Neural cell (in vitro differentiated cells): ENCODE results near the gene FGFR1OP2.

Source experiments
- EP300 ChIP-seq: fragments of 450-650 bp; conservative IDR thresholded peaks from 2 replicates; pipeline ENCODE4 v1.6.1; 2014; ENCODE audit warnings: antibody characterized with exemption, mild to moderate bottlenecking, moderate library complexity; ENCODE audit not compliant: poor library complexity, severe bottlenecking
- EZH2 ChIP-seq: fragments of 200-600, 300-800 bp; shearing (Covaris generic), sonication (generic); IDR thresholded peaks from 2 replicates; pipeline ENCODE4 v1.6.1; 2014; ENCODE audit warnings: antibody characterized with exemption, low read length, borderline replicate concordance, mild to moderate bottlenecking; ENCODE audit not compliant: insufficient read depth, poor library complexity, severe bottlenecking
- POLR2AphosphoS5 ChIP-seq: IDR thresholded peaks from 2 replicates; pipeline ENCODE4 v1.6.1; 2012
- TAF1 ChIP-seq: IDR thresholded peaks from 2 replicates; pipeline ENCODE4 v1.6.1; 2012; ENCODE audit warnings: low read depth
- TF ChIP-seq, protein P1 (sequence below): fragments of 450-650 bp; IDR thresholded peaks from 2 replicates; pipeline ENCODE4 v1.5.1; 2014; ENCODE audit warnings: antibody characterized with exemption, mild to moderate bottlenecking, moderate library complexity; ENCODE audit not compliant: poor library complexity, severe bottlenecking
- TF ChIP-seq, protein P2 (sequence below): IDR thresholded peaks from 2 replicates; pipeline ENCODE4 v1.6.1; 2012; ENCODE audit warnings: borderline replicate concordance

GRCh38 chr12:26937863-26938700, at the start of gene FGFR1OP2, which contains the start of gene INTS13:
- TF ChIP-seq, protein P1, sequence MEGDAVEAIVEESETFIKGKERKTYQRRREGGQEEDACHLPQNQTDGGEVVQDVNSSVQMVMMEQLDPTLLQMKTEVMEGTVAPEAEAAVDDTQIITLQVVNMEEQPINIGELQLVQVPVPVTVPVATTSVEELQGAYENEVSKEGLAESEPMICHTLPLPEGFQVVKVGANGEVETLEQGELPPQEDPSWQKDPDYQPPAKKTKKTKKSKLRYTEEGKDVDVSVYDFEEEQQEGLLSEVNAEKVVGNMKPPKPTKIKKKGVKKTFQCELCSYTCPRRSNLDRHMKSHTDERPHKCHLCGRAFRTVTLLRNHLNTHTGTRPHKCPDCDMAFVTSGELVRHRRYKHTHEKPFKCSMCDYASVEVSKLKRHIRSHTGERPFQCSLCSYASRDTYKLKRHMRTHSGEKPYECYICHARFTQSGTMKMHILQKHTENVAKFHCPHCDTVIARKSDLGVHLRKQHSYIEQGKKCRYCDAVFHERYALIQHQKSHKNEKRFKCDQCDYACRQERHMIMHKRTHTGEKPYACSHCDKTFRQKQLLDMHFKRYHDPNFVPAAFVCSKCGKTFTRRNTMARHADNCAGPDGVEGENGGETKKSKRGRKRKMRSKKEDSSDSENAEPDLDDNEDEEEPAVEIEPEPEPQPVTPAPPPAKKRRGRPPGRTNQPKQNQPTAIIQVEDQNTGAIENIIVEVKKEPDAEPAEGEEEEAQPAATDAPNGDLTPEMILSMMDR: no peak
- peak; percentile 95 for TF ChIP-seq POLR2AphosphoS5
- TF ChIP-seq, protein P2, sequence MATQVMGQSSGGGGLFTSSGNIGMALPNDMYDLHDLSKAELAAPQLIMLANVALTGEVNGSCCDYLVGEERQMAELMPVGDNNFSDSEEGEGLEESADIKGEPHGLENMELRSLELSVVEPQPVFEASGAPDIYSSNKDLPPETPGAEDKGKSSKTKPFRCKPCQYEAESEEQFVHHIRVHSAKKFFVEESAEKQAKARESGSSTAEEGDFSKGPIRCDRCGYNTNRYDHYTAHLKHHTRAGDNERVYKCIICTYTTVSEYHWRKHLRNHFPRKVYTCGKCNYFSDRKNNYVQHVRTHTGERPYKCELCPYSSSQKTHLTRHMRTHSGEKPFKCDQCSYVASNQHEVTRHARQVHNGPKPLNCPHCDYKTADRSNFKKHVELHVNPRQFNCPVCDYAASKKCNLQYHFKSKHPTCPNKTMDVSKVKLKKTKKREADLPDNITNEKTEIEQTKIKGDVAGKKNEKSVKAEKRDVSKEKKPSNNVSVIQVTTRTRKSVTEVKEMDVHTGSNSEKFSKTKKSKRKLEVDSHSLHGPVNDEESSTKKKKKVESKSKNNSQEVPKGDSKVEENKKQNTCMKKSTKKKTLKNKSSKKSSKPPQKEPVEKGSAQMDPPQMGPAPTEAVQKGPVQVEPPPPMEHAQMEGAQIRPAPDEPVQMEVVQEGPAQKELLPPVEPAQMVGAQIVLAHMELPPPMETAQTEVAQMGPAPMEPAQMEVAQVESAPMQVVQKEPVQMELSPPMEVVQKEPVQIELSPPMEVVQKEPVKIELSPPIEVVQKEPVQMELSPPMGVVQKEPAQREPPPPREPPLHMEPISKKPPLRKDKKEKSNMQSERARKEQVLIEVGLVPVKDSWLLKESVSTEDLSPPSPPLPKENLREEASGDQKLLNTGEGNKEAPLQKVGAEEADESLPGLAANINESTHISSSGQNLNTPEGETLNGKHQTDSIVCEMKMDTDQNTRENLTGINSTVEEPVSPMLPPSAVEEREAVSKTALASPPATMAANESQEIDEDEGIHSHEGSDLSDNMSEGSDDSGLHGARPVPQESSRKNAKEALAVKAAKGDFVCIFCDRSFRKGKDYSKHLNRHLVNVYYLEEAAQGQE: peak; percentile 78
- no peak for TF ChIP-seq EZH2
- TF ChIP-seq TAF1: no peak
- peak; percentile 67 for TF ChIP-seq EP300
